ENCODE measurements around the gene FILIP1L. TPM values are rescaled to one million over a fixed set of nuclear protein-coding genes. Genes with fewer than 3 reads are reported as not detected.

Gene FILIP1L
- total RNA-seq, 1 experiment from 2014 or later: 15.5 TPM

- peaks cover 25% of the 10 kb centered on the region for H3K4me1 Mint-ChIP-seq (ENCODE audit: low read depth, unreplicated experiment)
- no peaks in the 10 kb centered on the region for H3K36me3 Mint-ChIP-seq (ENCODE audit: insufficient read depth, unreplicated experiment)
- Histone ChIP-seq H3K4me3 (ENCODE audit: low read depth, low read length) (no peak overlapping the region), H3K4me1 (peaks cover 11% of the 10 kb centered on the region), H3K9me3 (no peaks in the 10 kb centered on the region), H3K27me3 (replicated peaks; ENCODE audit: control insufficient read depth, insufficient read depth, low read length) (no peaks in the 10 kb centered on the region), H3K36me3 (ENCODE audit: control insufficient read depth, insufficient read depth, low read length) (no peaks in the 10 kb centered on the region)
- no peak overlapping the region for H3K4me3 Mint-ChIP-seq (ENCODE audit: unreplicated experiment)
- no TSS peak for BruUV-seq (replicated peaks)
- intact Hi-C loops (cut with micrococcal nuclease; ENCODE audit: unreplicated experiment): no loop called here
- DNase-seq: no peak
- H3K9me3 Mint-ChIP-seq (ENCODE audit: unreplicated experiment): no peaks in the 10 kb centered on the region
- CTCF ChIA-PET: no interaction called here
- TF ChIP-seq CTCF (IDR thresholded peaks at IDR 0.05; ENCODE audit: insufficient read depth in 1 of 2, low read depth in 1 of 2, low read length in 1 of 2, severe bottlenecking in 1 of 2, unreplicated experiment in 1 of 2): no peak
- no peaks in the 10 kb centered on the region for H3K27me3 Mint-ChIP-seq (ENCODE audit: insufficient read depth, unreplicated experiment)
- H3K27ac Mint-ChIP-seq (ENCODE audit: unreplicated experiment): no peak overlapping the region
- POLR2A ChIA-PET: no interaction called here
Measured at GRCh38 chr3:99885085-99885484, 229.2 kb downstream of the FILIP1L start.

- H3K36me3 Mint-ChIP-seq (ENCODE audit: insufficient read depth, unreplicated experiment): no peaks in the 10 kb centered on the region
- ChIA-PET POLR2A (no interaction called here), CTCF (no interaction called here)
- TF ChIP-seq CTCF (IDR thresholded peaks at IDR 0.05; ENCODE audit: insufficient read depth in 1 of 2, low read depth in 1 of 2, low read length in 1 of 2, severe bottlenecking in 1 of 2, unreplicated experiment in 1 of 2): no peak
- peaks cover 11% of the 10 kb centered on the region for H3K4me1 ChIP-seq
- no peak overlapping the region for H3K27ac Mint-ChIP-seq (ENCODE audit: unreplicated experiment)
- no peaks in the 10 kb centered on the region for H3K9me3 Mint-ChIP-seq (ENCODE audit: unreplicated experiment)
- DNase-seq: no peak
- H3K36me3 ChIP-seq (ENCODE audit: control insufficient read depth, insufficient read depth, low read length): no peaks in the 10 kb centered on the region
- H3K4me3 Mint-ChIP-seq (ENCODE audit: unreplicated experiment): no peak overlapping the region
- peaks cover 21% of the 10 kb centered on the region for H3K4me1 Mint-ChIP-seq (ENCODE audit: low read depth, unreplicated experiment)
- no TSS peak for BruUV-seq (replicated peaks)
- no peaks in the 10 kb centered on the region for H3K27me3 ChIP-seq (replicated peaks; ENCODE audit: control insufficient read depth, insufficient read depth, low read length)
- no peak overlapping the region for H3K4me3 ChIP-seq (ENCODE audit: low read depth, low read length)
- H3K9me3 ChIP-seq: no peaks in the 10 kb centered on the region
- intact Hi-C loops (cut with micrococcal nuclease; ENCODE audit: unreplicated experiment): no loop called here
- no peaks in the 10 kb centered on the region for H3K27me3 Mint-ChIP-seq (ENCODE audit: insufficient read depth, unreplicated experiment)
Measured at GRCh38 chr3:99884484-99884883, 229.8 kb downstream of the FILIP1L start.

GRCh38 chr3:99883693-99884092 is 230.6 kb downstream of the FILIP1L start:
- no peak overlapping the region for H3K27ac Mint-ChIP-seq (ENCODE audit: unreplicated experiment)
- H3K27me3 Mint-ChIP-seq (ENCODE audit: insufficient read depth, unreplicated experiment): no peaks in the 10 kb centered on the region
- H3K4me1 ChIP-seq: peaks cover 11% of the 10 kb centered on the region
- H3K27me3 ChIP-seq (replicated peaks; ENCODE audit: control insufficient read depth, insufficient read depth, low read length): no peaks in the 10 kb centered on the region
- no peak overlapping the region for H3K4me3 Mint-ChIP-seq (ENCODE audit: unreplicated experiment)
- no peaks in the 10 kb centered on the region for H3K36me3 ChIP-seq (ENCODE audit: control insufficient read depth, insufficient read depth, low read length)
- no peak overlapping the region for H3K4me3 ChIP-seq (ENCODE audit: low read depth, low read length)
- TF ChIP-seq CTCF (IDR thresholded peaks at IDR 0.05; ENCODE audit: insufficient read depth in 1 of 2, low read depth in 1 of 2, low read length in 1 of 2, severe bottlenecking in 1 of 2, unreplicated experiment in 1 of 2): no peak
- no peak for DNase-seq
- CTCF ChIA-PET: no interaction called here
- H3K9me3 ChIP-seq: no peaks in the 10 kb centered on the region
- BruUV-seq (replicated peaks): no TSS peak
- no peaks in the 10 kb centered on the region for H3K9me3 Mint-ChIP-seq (ENCODE audit: unreplicated experiment)
- intact Hi-C loops (cut with micrococcal nuclease; ENCODE audit: unreplicated experiment): no loop called here
- no peaks in the 10 kb centered on the region for H3K36me3 Mint-ChIP-seq (ENCODE audit: insufficient read depth, unreplicated experiment)
- POLR2A ChIA-PET: no interaction called here
- H3K4me1 Mint-ChIP-seq (ENCODE audit: low read depth, unreplicated experiment): peaks cover 21% of the 10 kb centered on the region
